GM21360 (cell line): ENCODE measurements around the gene ZMYND10.

Experiments
- ATAC-seq: cut with Tn5 transposase; IDR thresholded peaks from one replicate; pipeline ENCODE4 v1.9.1; 2021; ENCODE audit warnings: mild to moderate bottlenecking, moderate library complexity; ENCODE audit not compliant: unreplicated experiment

Gene ZMYND10

DNA sequence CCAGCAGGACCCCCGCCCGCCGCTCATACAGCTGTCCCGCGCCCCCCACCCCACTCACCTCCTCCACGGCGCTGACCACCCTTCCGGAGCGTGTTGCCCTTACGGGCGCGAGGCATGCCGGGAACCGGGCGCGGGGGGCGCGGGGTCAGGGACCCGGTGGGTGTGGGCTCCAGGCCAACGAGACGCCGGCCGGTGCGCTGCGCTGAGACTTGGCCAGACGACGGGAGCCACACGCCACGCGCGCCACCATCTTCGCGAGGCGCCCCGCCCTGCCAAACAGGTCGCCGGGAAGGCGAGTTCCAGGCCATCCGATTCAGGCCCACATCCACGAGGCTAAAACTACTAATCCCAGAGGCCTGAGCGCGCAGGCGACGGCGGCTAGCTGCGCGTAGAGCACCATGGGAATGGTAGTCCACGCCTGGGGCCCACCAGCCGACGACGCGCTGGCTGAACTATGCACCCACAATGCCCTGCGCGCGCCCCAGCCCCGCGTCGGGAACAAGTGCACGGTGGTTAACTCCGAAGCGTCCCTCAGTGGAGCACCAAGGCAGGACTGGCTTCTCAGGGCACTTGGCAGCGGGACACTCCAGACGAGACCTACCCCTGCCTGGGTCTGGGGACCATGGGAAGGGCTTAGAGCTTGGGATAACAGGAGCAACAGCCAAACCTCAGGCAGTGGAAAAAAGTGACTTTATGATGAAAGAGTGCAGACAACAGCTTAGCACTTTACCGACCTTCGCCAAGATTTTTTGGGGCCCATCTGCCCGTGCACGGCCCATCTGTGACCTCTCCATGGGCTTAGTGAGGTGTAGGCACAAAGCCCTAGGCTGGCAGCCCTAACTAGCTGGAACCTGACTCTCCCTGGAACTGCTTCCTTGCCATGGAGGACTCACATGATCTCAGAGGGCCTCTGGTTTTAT lies 53.1 kb downstream of the ZMYND10 start, which contains the start of gene IFRD2:
TSS of gene IFRD2 (minus strand) at position 271 of the 920 bp plus-strand sequence. CDS start at position 116, 155 bp downstream.
- ATAC-seq, result peak; percentile 90
